Measurements from ENCODE around the gene RARRES2. TPM values are rescaled to one million over a fixed set of nuclear protein-coding genes. Genes with fewer than 3 reads are reported as not detected.
"Not testable (repeated sequence)": the region's sequence is repeated elsewhere in the genome, so short reads cannot be mapped to it uniquely, and the experiment has no call there.

Gene RARRES2
- total RNA-seq, 2 donors from 2014 or later = 86.7 to 122 TPM

- H3K27ac ChIP-seq; DNase-seq; H3K9ac ChIP-seq (ENCODE audit: low read depth in 2 of 2, low read length in 2 of 2); H3K36me3 ChIP-seq; H3K4me3 ChIP-seq; H3K9me3 ChIP-seq; H3K27me3 ChIP-seq; intact Hi-C loops (cut with DNase I); H3K4me1 ChIP-seq: not testable (repeated sequence)
These were observed 36.8 kb downstream of the RARRES2 start for GRCh38 chr7:150304499-150305258.

- H3K4me1 ChIP-seq; H3K27me3 ChIP-seq; H3K36me3 ChIP-seq; intact Hi-C loops (cut with DNase I); H3K9me3 ChIP-seq; DNase-seq; H3K27ac ChIP-seq; H3K4me3 ChIP-seq; H3K9ac ChIP-seq (ENCODE audit: low read depth in 2 of 2, low read length in 2 of 2): not testable (repeated sequence)
These were observed 38.5 kb downstream of the RARRES2 start for GRCh38 chr7:150302908-150303310.

GRCh38 chr7:150297978-150298377 is 43.5 kb downstream of the RARRES2 start:
- H3K27ac ChIP-seq; H3K9me3 ChIP-seq; H3K4me3 ChIP-seq; intact Hi-C loops (cut with DNase I); H3K4me1 ChIP-seq; DNase-seq; H3K27me3 ChIP-seq; H3K9ac ChIP-seq (ENCODE audit: low read depth in 2 of 2, low read length in 2 of 2); H3K36me3 ChIP-seq: not testable (repeated sequence)

- H3K9ac ChIP-seq (ENCODE audit: low read depth in 2 of 2, low read length in 2 of 2); H3K27me3 ChIP-seq; H3K36me3 ChIP-seq; H3K4me3 ChIP-seq; DNase-seq; H3K4me1 ChIP-seq; H3K27ac ChIP-seq; intact Hi-C loops (cut with DNase I); H3K9me3 ChIP-seq: not testable (repeated sequence)
These were observed 44.6 kb downstream of the RARRES2 start for GRCh38 chr7:150296802-150297201.

GRCh38 chr7:150295614-150296013 is 45.8 kb downstream of the RARRES2 start:
- intact Hi-C loops (cut with DNase I); H3K36me3 ChIP-seq; H3K9me3 ChIP-seq; H3K27ac ChIP-seq; H3K9ac ChIP-seq (ENCODE audit: low read depth in 2 of 2, low read length in 2 of 2); H3K27me3 ChIP-seq; H3K4me1 ChIP-seq; DNase-seq; H3K4me3 ChIP-seq: not testable (repeated sequence)

GRCh38 chr7:150295027-150295426 is 46.4 kb downstream of the RARRES2 start:
- H3K4me3 ChIP-seq; H3K9ac ChIP-seq (ENCODE audit: low read depth in 2 of 2, low read length in 2 of 2); intact Hi-C loops (cut with DNase I); H3K27me3 ChIP-seq; H3K27ac ChIP-seq; H3K9me3 ChIP-seq; H3K4me1 ChIP-seq; H3K36me3 ChIP-seq; DNase-seq: not testable (repeated sequence)

- H3K27me3 ChIP-seq; H3K9ac ChIP-seq (ENCODE audit: low read depth in 2 of 2, low read length in 2 of 2); DNase-seq; intact Hi-C loops (cut with DNase I); H3K36me3 ChIP-seq; H3K4me1 ChIP-seq; H3K9me3 ChIP-seq; H3K4me3 ChIP-seq; H3K27ac ChIP-seq: not testable (repeated sequence)
These were observed 51.1 kb downstream of the RARRES2 start for GRCh38 chr7:150290317-150290716.

- H3K4me1 ChIP-seq; H3K36me3 ChIP-seq; H3K27ac ChIP-seq; DNase-seq; H3K9me3 ChIP-seq; H3K27me3 ChIP-seq; H3K4me3 ChIP-seq; H3K9ac ChIP-seq (ENCODE audit: low read depth in 2 of 2, low read length in 2 of 2): not testable (repeated sequence)
- intact Hi-C loops (cut with DNase I) = loop anchor here (10.0 kb wide), 1 partner anchor 126 kb away; no protein-coding TSS in a partner anchor
These were observed 52.6 kb downstream of the RARRES2 start for GRCh38 chr7:150288816-150289215.

Other genes with a start within 250 kb of the RARRES2 start
- gene LRRC61, start 18.3 kb downstream of the RARRES2 start, total RNA-seq = 10 to 100 TPM; 11.4 to 15.1 TPM
- 10 to 100 TPM; 17.6 to 29.6 TPM for gene ACTR3C, start 18.1 kb downstream of the RARRES2 start, total RNA-seq
- 100 to 1,000 TPM; 189 to 304 TPM for gene REPIN1, start 27.2 kb upstream of the RARRES2 start, total RNA-seq
- 10 to 100 TPM; 11.0 to 11.3 TPM for gene ZNF775, start 37.7 kb upstream of the RARRES2 start, total RNA-seq
- gene GIMAP8, start 109.0 kb upstream of the RARRES2 start, total RNA-seq = 1 to 10 TPM; 3.4 to 4.5 TPM
- gene GIMAP7, start 173.2 kb upstream of the RARRES2 start, total RNA-seq = 1 to 10 TPM; 4.8 to 5.6 TPM
- gene GIMAP4, start 225.8 kb upstream of the RARRES2 start, total RNA-seq = 10 to 100 TPM in 1 of 2 donors, 1 to 10 TPM in 1; 6.6 to 12.7 TPM